Suprapubic skin (tissue), 3 donors: Measurements from ENCODE around the gene PSIP1.
"Not testable (repeated sequence)": the region's sequence is repeated elsewhere in the genome, so short reads cannot be mapped to it uniquely, and the experiment has no call there.

Experiments used
- CTCF ChIP-seq, 2 donors: fragments of 200-600 bp in 1 of 2; fragments of 450-650 bp in 1 of 2; sonication (generic) in 1 of 2; IDR thresholded peaks; one replicate each; pipeline ENCODE4 v1.5.1; 2016 to 2019; ENCODE audit warnings: antibody characterized with exemption in 2 of 2, mild to moderate bottlenecking in 1 of 2, moderate library complexity in 1 of 2
- EP300 ChIP-seq: sonication (generic); formaldehyde crosslinking; IDR thresholded peaks from one replicate; pipeline ENCODE4 v1.6.1; 2017; ENCODE audit warnings: antibody characterized with exemption
- POLR2A ChIP-seq, 2 donors: fragments of 450-650 bp; IDR thresholded peaks; one replicate each; pipeline ENCODE4 v1.6.1; 2017; ENCODE audit warnings: antibody characterized with exemption in 2 of 2, mild to moderate bottlenecking in 2 of 2, moderate library complexity in 2 of 2

- not testable (repeated sequence) for TF ChIP-seq CTCF (IDR thresholded peaks at IDR 0.05); POLR2A (IDR thresholded peaks at IDR 0.05); EP300
Observed at GRCh38 chr9:15527035-15527434, 16.3 kb upstream of the PSIP1 start.
